Endodermal cell (in vitro differentiated cells): ENCODE measurements around the gene TSPAN15. TPM values are rescaled to one million over a fixed set of nuclear protein-coding genes. Genes with fewer than 3 reads are reported as not detected.

ENCODE experiments used
- DNase-seq: peaks from one replicate; pipeline ENCODE4 v3.0.0-alpha.2; 2017
- H3K27ac ChIP-seq: 2 replicates; pipeline ENCODE4 v1.5.1; 2013; ENCODE audit warnings: mild to moderate bottlenecking, low read depth, low read length, moderate library complexity
- H3K27me3 ChIP-seq: 2 replicates; pipeline ENCODE4 v1.6.1; 2013; ENCODE audit warnings: mild to moderate bottlenecking, low read length, moderate library complexity; ENCODE audit not compliant: insufficient read depth, control insufficient read depth, poor library complexity, severe bottlenecking
- H3K36me3 ChIP-seq: 2 replicates; pipeline ENCODE4 v1.7.0; 2013; ENCODE audit warnings: mild to moderate bottlenecking, low read length, moderate library complexity; ENCODE audit not compliant: control insufficient read depth, insufficient read depth
- H3K4me1 ChIP-seq: one replicate; pipeline ENCODE4 v1.7.0; 2013; ENCODE audit warnings: low read length; ENCODE audit not compliant: control insufficient read depth, insufficient read depth
- H3K4me3 ChIP-seq: 2 replicates; pipeline ENCODE4 v1.5.1; 2013; ENCODE audit warnings: mild to moderate bottlenecking, low read length, moderate library complexity
- H3K9ac ChIP-seq: 2 replicates; pipeline ENCODE4 v1.6.1; 2013; ENCODE audit warnings: mild to moderate bottlenecking, low read length, moderate library complexity; ENCODE audit not compliant: poor library complexity, severe bottlenecking; ENCODE audit errors: extremely low read depth
- H3K9me3 ChIP-seq: 2 replicates; pipeline ENCODE4 v1.6.1; 2013; ENCODE audit warnings: mild to moderate bottlenecking, low read length, moderate library complexity; ENCODE audit not compliant: control insufficient read depth
- H3K27ac Mint-ChIP-seq: 2 replicates; pipeline ENCODE4 v1.8.0; 2020; ENCODE audit warnings: mixed read lengths
- H3K27me3 Mint-ChIP-seq: 2 replicates; pipeline ENCODE4 v1.8.0; 2021; ENCODE audit warnings: mild to moderate bottlenecking, mixed read lengths; ENCODE audit not compliant: insufficient read depth
- H3K36me3 Mint-ChIP-seq: 2 replicates; pipeline ENCODE4 v1.8.0; 2020; ENCODE audit warnings: low read depth, mixed read lengths
- H3K4me1 Mint-ChIP-seq: 2 replicates; pipeline ENCODE4 v1.8.0; 2020; ENCODE audit warnings: mixed read lengths
- H3K4me3 Mint-ChIP-seq: 2 replicates; pipeline ENCODE4 v1.8.0; 2020; ENCODE audit warnings: mild to moderate bottlenecking, moderate library complexity, mixed read lengths
- H3K9me3 Mint-ChIP-seq: 2 replicates; pipeline ENCODE4 v1.8.0; 2020; ENCODE audit warnings: mild to moderate bottlenecking, mixed read lengths
- CTCF ChIP-seq: fragments of 200-600 bp; sonication (generic); conservative IDR thresholded peaks from 2 replicates; pipeline ENCODE4 v1.5.0; 2021; ENCODE audit warnings: antibody characterized with exemption, mild to moderate bottlenecking
- WGBS, 2 experiments: methylation state at CpG; one replicate each; pipeline versions ENCODE4 v1.1.5 to v1.1.7; 2013; ENCODE audit warnings: missing lambda C conversion rate in 2 of 2, mixed read lengths in 1 of 2; ENCODE audit not compliant: insufficient coverage in 1 of 2, insufficient read length in 1 of 2; 5-methylcytosine and 5-hydroxymethylcytosine counted together
- total RNA-seq, 2 donors: library from RNA; stranded (reverse); fragmentation: NEBNext Ultra II Directional in 1 of 2; extraction: Animal tissue kit (Norgen Biotek cat#: 25700) in 1 of 2; gene quantifications; 2 replicates in 1 of 2; 3 replicates in 1 of 2; pipeline ENCODE4 v1.2.1, GENCODE V29; 2021

The TSPAN15 gene
- total RNA-seq, 2 donors from 2014 or later, result 10.1 to 15.8 TPM

GRCh38 chr10:69538461-69538860, 87.2 kb downstream of the TSPAN15 start:
- WGBS, 2 experiments, result 81 to 82% methylated on average over 1 to 3 of the region's 3 CpGs
- DNase-seq, result no peak
- peaks cover 52% of the 10 kb centered on the region for H3K27me3 Mint-ChIP-seq
- peaks cover 46% of the 10 kb centered on the region for H3K9me3 Mint-ChIP-seq
- no peak overlapping the region for H3K4me3 Mint-ChIP-seq
- no peak for TF ChIP-seq CTCF
- Histone ChIP-seq H3K27me3 (no peaks in the 10 kb centered on the region), H3K9me3 (peaks cover 16% of the 10 kb centered on the region), H3K4me1 (no peaks in the 10 kb centered on the region), H3K4me3 (no peak overlapping the region), H3K27ac (no peak overlapping the region), H3K9ac (no peak overlapping the region), H3K36me3 (no peaks in the 10 kb centered on the region)
- no peak overlapping the region for H3K27ac Mint-ChIP-seq
- H3K36me3 Mint-ChIP-seq, result no peaks in the 10 kb centered on the region
- H3K4me1 Mint-ChIP-seq, result no peaks in the 10 kb centered on the region

- peaks cover 53% of the 10 kb centered on the region for H3K27me3 Mint-ChIP-seq
Observed at GRCh38 chr10:69541463-69541862, 90.2 kb downstream of the TSPAN15 start.

GRCh38 chr10:69549959-69550358, 98.7 kb downstream of the TSPAN15 start:
- DNase-seq, result no peak
- H3K27me3 ChIP-seq, result peaks cover 12% of the 10 kb centered on the region
- no peak overlapping the region for H3K9ac ChIP-seq
- no peaks in the 10 kb centered on the region for H3K4me1 ChIP-seq
- Mint-ChIP-seq H3K9me3 (peaks cover 38% of the 10 kb centered on the region), H3K4me3 (no peak overlapping the region), H3K4me1 (no peaks in the 10 kb centered on the region), H3K27me3 (peaks cover 60% of the 10 kb centered on the region), H3K36me3 (no peaks in the 10 kb centered on the region), H3K27ac (no peak overlapping the region)
- no peak for TF ChIP-seq CTCF
- H3K36me3 ChIP-seq, result no peaks in the 10 kb centered on the region
- peaks cover 35% of the 10 kb centered on the region for H3K9me3 ChIP-seq
- no peak overlapping the region for H3K27ac ChIP-seq
- H3K4me3 ChIP-seq, result no peak overlapping the region

More at GRCh38 chr10:69541463-69541862, 90.2 kb downstream of the TSPAN15 start:
- DNase-seq, result no peak
- H3K36me3 ChIP-seq, result no peaks in the 10 kb centered on the region
- TF ChIP-seq CTCF, result no peak
- H3K9ac ChIP-seq, result no peak overlapping the region
- H3K9me3 ChIP-seq, result peaks cover 16% of the 10 kb centered on the region
- H3K4me3 ChIP-seq, result no peak overlapping the region
- H3K4me1 ChIP-seq, result no peaks in the 10 kb centered on the region
- WGBS, 2 experiments, result 76 to 85% methylated on average over 2 of the region's 2 CpGs
- no peaks in the 10 kb centered on the region for H3K27me3 ChIP-seq
- Mint-ChIP-seq H3K4me1 (no peaks in the 10 kb centered on the region), H3K9me3 (peaks cover 48% of the 10 kb centered on the region), H3K36me3 (no peaks in the 10 kb centered on the region), H3K4me3 (no peak overlapping the region), H3K27ac (no peak overlapping the region)
- no peak overlapping the region for H3K27ac ChIP-seq
